Measurements from ENCODE around the gene KCNC3. TPM values are rescaled to one million over a fixed set of nuclear protein-coding genes. Genes with fewer than 3 reads are reported as not detected.
"Not testable (repeated sequence)": the region's sequence is repeated elsewhere in the genome, so short reads cannot be mapped to it uniquely, and the experiment has no call there.

The KCNC3 gene
- total RNA-seq, 1 donor from 2014 or later = 4.0 TPM

GRCh38 chr19:50356691-50357177, 27.6 kb upstream of the KCNC3 start:
- ATAC-seq (no peak), DNase-seq (ENCODE audit: low spot score) (no peak)

- not testable (repeated sequence) for ATAC-seq; DNase-seq (ENCODE audit: low spot score)
Observed at GRCh38 chr19:50353487-50353880, 24.3 kb upstream of the KCNC3 start.

GRCh38 chr19:50352242-50352641, 23.1 kb upstream of the KCNC3 start:
- ATAC-seq = peak; percentile 82
- no peak for DNase-seq (ENCODE audit: low spot score)

- ATAC-seq = no peak
- DNase-seq (ENCODE audit: low spot score) = no peak
Observed at GRCh38 chr19:50349277-50350057, 20.3 kb upstream of the KCNC3 start.

GRCh38 chr19:50347089-50347581, 18.0 kb upstream of the KCNC3 start:
- not testable (repeated sequence) for DNase-seq (ENCODE audit: low spot score); ATAC-seq

- peak; percentile 37 for ATAC-seq
- no peak for DNase-seq (ENCODE audit: low spot score)
Observed at GRCh38 chr19:50344661-50345318, 15.6 kb upstream of the KCNC3 start.

- DNase-seq (ENCODE audit: low spot score) (no peak), ATAC-seq (peak; percentile 53)
Observed at GRCh38 chr19:50341091-50341564, 12.0 kb upstream of the KCNC3 start.

GRCh38 chr19:50340331-50340730, 11.2 kb upstream of the KCNC3 start:
- ATAC-seq (no peak), DNase-seq (ENCODE audit: low spot score) (no peak)

GRCh38 chr19:50337031-50337430, 7.9 kb upstream of the KCNC3 start:
- DNase-seq (ENCODE audit: low spot score); ATAC-seq: not testable (repeated sequence)

GRCh38 chr19:50334741-50335421, 5.7 kb upstream of the KCNC3 start:
- ATAC-seq (no peak), DNase-seq (ENCODE audit: low spot score) (no peak)

GRCh38 chr19:50333737-50334617, 4.8 kb upstream of the KCNC3 start:
- DNase-seq (ENCODE audit: low spot score) = peak; percentile 88
- ATAC-seq = peak; percentile 24

GRCh38 chr19:50333235-50333736, 4.1 kb upstream of the KCNC3 start:
- DNase-seq (ENCODE audit: low spot score) = peak; percentile 93
- peak; percentile 69 for ATAC-seq

GRCh38 chr19:50332244-50333038, 3.3 kb upstream of the KCNC3 start:
- no peak for ATAC-seq
- no peak for DNase-seq (ENCODE audit: low spot score)

- DNase-seq (ENCODE audit: low spot score) (no peak), ATAC-seq (no peak)
Observed at GRCh38 chr19:50331994-50332243, 2.7 kb upstream of the KCNC3 start.

- ATAC-seq (no peak), DNase-seq (ENCODE audit: low spot score) (no peak)
Observed at GRCh38 chr19:50331221-50331993, 2.2 kb upstream of the KCNC3 start.

GRCh38 chr19:50330365-50331078, 1.3 kb upstream of the KCNC3 start:
- DNase-seq (ENCODE audit: low spot score) = peak; percentile 88
- ATAC-seq = peak; percentile 54

- DNase-seq (ENCODE audit: low spot score); ATAC-seq: not testable (repeated sequence)
Observed at GRCh38 chr19:50329926-50330294, 733 bp upstream of the KCNC3 start.

- no peak for DNase-seq (ENCODE audit: low spot score)
- ATAC-seq = no peak
Observed at GRCh38 chr19:50328873-50329145, 368 bp downstream of the KCNC3 start.

All from left lobe of liver (tissue), 2 donors.